PC-3 (cell line): ENCODE measurements around the gene TGFBR3.

Experiments
- EZH2 ChIP-seq: fragments of 300-600 bp; sonication (generic); IDR thresholded peaks from one replicate; pipeline ENCODE4 v1.6.1; 2017; ENCODE audit warnings: antibody characterized with exemption, mild to moderate bottlenecking, low read length; ENCODE audit not compliant: unreplicated experiment
- EZH2phosphoT487 ChIP-seq: fragments of 300-600 bp; sonication (generic); IDR thresholded peaks from 2 replicates; pipeline ENCODE4 v1.6.1; 2018; ENCODE audit warnings: mild to moderate bottlenecking, antibody characterized with exemption, low read length, borderline replicate concordance
- TF ChIP-seq, protein P1 (sequence below): fragments of 300-600 bp; sonication (generic); conservative IDR thresholded peaks from 2 replicates; pipeline ENCODE4 v1.5.1; 2017; ENCODE audit warnings: antibody characterized with exemption, low read depth, mild to moderate bottlenecking, low read length

DNA sequence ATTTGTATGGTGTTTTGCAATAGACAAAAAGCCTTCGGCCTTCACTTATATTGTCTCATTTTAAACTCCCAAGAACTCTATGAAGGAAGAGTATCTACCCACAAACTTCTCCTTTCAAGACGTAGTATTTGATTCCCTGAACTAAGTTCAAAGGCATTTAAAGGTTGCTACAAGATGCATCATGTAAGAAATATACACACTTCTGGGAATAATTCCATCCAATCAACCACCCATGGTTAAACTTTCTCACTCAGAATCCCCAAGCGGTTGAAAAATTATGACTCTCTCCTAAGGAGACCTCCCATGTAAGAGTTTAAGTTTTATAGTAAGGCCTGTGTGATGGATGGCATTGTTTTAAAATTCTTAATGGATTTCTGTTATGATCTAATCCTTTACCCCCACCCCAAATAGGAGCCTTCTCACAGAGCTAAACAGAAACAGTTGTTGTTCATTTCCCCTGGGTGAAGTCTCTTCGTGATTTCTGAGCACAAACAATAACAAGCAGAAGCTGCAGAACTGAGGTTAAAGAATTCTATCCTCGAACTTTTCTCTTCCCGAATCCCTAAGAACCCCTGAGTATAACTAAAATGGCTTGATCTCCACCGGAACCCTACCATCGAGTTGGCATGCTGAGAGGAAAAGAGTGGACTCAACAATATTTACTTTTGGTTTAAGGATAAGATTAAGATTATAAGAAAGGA lies 185.0 kb downstream of the TGFBR3 start:
- TF ChIP-seq, protein P1, sequence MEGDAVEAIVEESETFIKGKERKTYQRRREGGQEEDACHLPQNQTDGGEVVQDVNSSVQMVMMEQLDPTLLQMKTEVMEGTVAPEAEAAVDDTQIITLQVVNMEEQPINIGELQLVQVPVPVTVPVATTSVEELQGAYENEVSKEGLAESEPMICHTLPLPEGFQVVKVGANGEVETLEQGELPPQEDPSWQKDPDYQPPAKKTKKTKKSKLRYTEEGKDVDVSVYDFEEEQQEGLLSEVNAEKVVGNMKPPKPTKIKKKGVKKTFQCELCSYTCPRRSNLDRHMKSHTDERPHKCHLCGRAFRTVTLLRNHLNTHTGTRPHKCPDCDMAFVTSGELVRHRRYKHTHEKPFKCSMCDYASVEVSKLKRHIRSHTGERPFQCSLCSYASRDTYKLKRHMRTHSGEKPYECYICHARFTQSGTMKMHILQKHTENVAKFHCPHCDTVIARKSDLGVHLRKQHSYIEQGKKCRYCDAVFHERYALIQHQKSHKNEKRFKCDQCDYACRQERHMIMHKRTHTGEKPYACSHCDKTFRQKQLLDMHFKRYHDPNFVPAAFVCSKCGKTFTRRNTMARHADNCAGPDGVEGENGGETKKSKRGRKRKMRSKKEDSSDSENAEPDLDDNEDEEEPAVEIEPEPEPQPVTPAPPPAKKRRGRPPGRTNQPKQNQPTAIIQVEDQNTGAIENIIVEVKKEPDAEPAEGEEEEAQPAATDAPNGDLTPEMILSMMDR, result no peak
- TF ChIP-seq EZH2phosphoT487 (no peak), EZH2 (no peak)
